PC-9 (cell line): ENCODE data around the gene EXOC4.

Experiments
- CTCF ChIP-seq: fragments of 200-600 bp; sonication (generic); conservative IDR thresholded peaks from 2 replicates; pipeline ENCODE4 v1.6.1; 2017; ENCODE audit warnings: mixed run types, antibody characterized with exemption, mild to moderate bottlenecking, moderate library complexity
- EZH2 ChIP-seq: fragments of 200-600 bp; sonication (generic); IDR thresholded peaks from 2 replicates; pipeline ENCODE4 v1.8.0; 2017; ENCODE audit warnings: antibody characterized with exemption, low read depth

- TF ChIP-seq CTCF: no peak
- no peak for TF ChIP-seq EZH2
These were observed 520.7 kb downstream of the EXOC4 start for GRCh38 chr7:133773601-133774000.
